Neural crest cell (in vitro differentiated cells): ENCODE measurements around the gene ARMCX4. TPM values are rescaled to one million over a fixed set of nuclear protein-coding genes. Genes with fewer than 3 reads are reported as not detected.

Experiments used
- DNase-seq: peaks from one replicate; pipeline ENCODE4 v3.0.0; 2021; ENCODE audit warnings: low read depth, mixed read lengths, low spot score
- H3K27ac Mint-ChIP-seq: one replicate; pipeline ENCODE4 v1.8.0; 2021; ENCODE audit warnings: mild to moderate bottlenecking, mixed read lengths; ENCODE audit not compliant: unreplicated experiment
- H3K27me3 Mint-ChIP-seq: 2 replicates; pipeline ENCODE4 v1.8.0; 2021; ENCODE audit warnings: low read depth, mild to moderate bottlenecking, mixed read lengths
- H3K36me3 Mint-ChIP-seq: 2 replicates; pipeline ENCODE4 v1.8.0; 2021; ENCODE audit warnings: low read depth, mild to moderate bottlenecking, mixed read lengths
- H3K4me1 Mint-ChIP-seq: 2 replicates; pipeline ENCODE4 v1.8.0; 2021; ENCODE audit warnings: mixed read lengths
- H3K4me3 Mint-ChIP-seq: one replicate; pipeline ENCODE4 v1.8.0; 2021; ENCODE audit warnings: mild to moderate bottlenecking, mixed read lengths
- H3K9me3 Mint-ChIP-seq: 2 replicates; pipeline ENCODE4 v1.8.0; 2021; ENCODE audit warnings: mixed read lengths
- total RNA-seq: library from RNA; stranded (reverse); gene quantifications from 2 replicates; pipeline ENCODE4 v1.2.1, GENCODE V29; 2021
- TF ChIP-seq, protein P1 (sequence below): fragments of 200-600 bp; sonication (generic); conservative IDR thresholded peaks from 2 replicates; pipeline ENCODE4 v1.5.0; 2021; ENCODE audit warnings: antibody characterized with exemption, mild to moderate bottlenecking

Gene ARMCX4
- total RNA-seq, 1 donor from 2014 or later = 24.2 TPM

DNA sequence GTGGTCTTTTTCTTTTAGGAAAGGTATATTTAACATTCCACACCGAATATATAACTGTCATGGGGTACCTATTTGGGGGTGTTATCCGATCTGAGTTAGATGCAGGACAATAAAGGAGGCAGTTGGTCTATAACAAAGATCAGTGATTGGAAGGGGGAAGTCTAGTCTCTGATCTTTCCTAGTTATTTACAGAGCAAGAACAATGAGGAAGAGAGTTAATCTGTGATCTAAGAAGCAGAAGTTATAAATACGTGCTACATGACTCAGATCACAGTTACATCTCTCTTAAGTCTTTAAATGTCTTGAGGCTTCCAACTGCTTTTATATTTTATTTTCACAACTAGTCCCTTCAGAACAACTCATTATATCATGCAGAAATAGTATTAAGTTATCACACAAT, 33.2 kb upstream of the ARMCX4 start:
- H3K36me3 Mint-ChIP-seq = peaks cover 29% of the 10 kb centered on the region
- no peaks in the 10 kb centered on the region for H3K4me1 Mint-ChIP-seq
- TF ChIP-seq, protein P1, sequence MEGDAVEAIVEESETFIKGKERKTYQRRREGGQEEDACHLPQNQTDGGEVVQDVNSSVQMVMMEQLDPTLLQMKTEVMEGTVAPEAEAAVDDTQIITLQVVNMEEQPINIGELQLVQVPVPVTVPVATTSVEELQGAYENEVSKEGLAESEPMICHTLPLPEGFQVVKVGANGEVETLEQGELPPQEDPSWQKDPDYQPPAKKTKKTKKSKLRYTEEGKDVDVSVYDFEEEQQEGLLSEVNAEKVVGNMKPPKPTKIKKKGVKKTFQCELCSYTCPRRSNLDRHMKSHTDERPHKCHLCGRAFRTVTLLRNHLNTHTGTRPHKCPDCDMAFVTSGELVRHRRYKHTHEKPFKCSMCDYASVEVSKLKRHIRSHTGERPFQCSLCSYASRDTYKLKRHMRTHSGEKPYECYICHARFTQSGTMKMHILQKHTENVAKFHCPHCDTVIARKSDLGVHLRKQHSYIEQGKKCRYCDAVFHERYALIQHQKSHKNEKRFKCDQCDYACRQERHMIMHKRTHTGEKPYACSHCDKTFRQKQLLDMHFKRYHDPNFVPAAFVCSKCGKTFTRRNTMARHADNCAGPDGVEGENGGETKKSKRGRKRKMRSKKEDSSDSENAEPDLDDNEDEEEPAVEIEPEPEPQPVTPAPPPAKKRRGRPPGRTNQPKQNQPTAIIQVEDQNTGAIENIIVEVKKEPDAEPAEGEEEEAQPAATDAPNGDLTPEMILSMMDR = no peak
- peaks cover 11% of the 10 kb centered on the region for H3K9me3 Mint-ChIP-seq
- H3K4me3 Mint-ChIP-seq = no peak overlapping the region
- no peak for DNase-seq
- H3K27me3 Mint-ChIP-seq = no peaks in the 10 kb centered on the region
- peak overlapping the region; percentile 45 for H3K27ac Mint-ChIP-seq

- Mint-ChIP-seq H3K9me3 (peaks cover 5% of the 10 kb centered on the region), H3K4me1 (no peaks in the 10 kb centered on the region), H3K4me3 (no peak overlapping the region), H3K27ac (no peak overlapping the region), H3K36me3 (peaks cover 17% of the 10 kb centered on the region), H3K27me3 (no peaks in the 10 kb centered on the region)
- TF ChIP-seq, protein P1 = no peak
- DNase-seq = no peak
Measured at GRCh38 chrX:101460669-101461068, 24.6 kb upstream of the ARMCX4 start.

DNA sequence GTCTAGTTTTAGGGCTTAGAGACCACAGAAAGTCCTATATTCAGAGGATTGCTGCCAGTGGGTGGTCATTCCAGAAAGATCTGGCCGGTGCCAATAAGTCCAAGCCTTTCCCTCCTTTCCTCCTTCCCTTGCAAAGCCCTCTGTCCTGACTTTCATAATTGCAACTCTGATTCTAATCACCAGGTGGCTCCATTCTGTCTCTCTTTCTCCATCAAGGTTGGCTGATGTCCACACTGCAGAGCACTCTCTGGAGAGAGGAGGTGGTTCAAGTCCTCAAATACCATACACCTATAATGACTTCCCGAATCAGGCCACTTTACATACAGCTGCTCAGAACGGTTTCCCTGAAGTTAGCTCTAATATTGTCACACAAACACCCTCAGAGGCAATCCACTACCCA, 22.4 kb upstream of the ARMCX4 start:
- Mint-ChIP-seq H3K9me3 (peaks cover 14% of the 10 kb centered on the region), H3K27me3 (no peaks in the 10 kb centered on the region), H3K4me3 (no peak overlapping the region), H3K4me1 (no peaks in the 10 kb centered on the region), H3K36me3 (peaks cover 23% of the 10 kb centered on the region), H3K27ac (no peak overlapping the region)
- TF ChIP-seq, protein P1 = peak; percentile 39
- DNase-seq = no peak

DNA sequence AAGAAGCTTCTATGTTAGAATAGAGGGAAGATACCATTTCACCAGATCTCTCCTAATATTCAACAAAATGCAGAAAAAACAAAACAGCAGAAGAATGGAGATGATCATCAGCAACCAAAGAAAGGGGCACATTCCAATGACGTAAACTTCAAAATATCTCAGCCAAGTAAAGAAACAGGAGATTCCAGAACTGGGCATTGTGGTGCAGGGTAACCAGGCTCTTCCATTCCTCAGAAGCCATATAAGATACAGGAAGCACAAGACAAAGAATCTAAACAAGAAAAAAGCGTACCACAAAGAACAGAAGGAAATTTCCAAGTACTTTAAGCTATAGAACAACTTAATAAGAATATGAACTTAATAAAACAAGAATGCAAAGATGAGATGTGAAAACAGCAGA, 6.9 kb upstream of the ARMCX4 start:
- Mint-ChIP-seq H3K36me3 (no peaks in the 10 kb centered on the region), H3K9me3 (no peaks in the 10 kb centered on the region), H3K27me3 (no peaks in the 10 kb centered on the region), H3K4me1 (peaks cover 6% of the 10 kb centered on the region), H3K27ac (no peak overlapping the region), H3K4me3 (no peak overlapping the region)
- TF ChIP-seq, protein P1 = no peak
- DNase-seq = no peak

- TF ChIP-seq, protein P1 = no peak
- peaks cover 4% of the 10 kb centered on the region for H3K36me3 Mint-ChIP-seq
- H3K27ac Mint-ChIP-seq = no peak overlapping the region
- H3K4me3 Mint-ChIP-seq = no peak overlapping the region
- no peak for DNase-seq
- no peaks in the 10 kb centered on the region for H3K27me3 Mint-ChIP-seq
- H3K4me1 Mint-ChIP-seq = peaks cover 26% of the 10 kb centered on the region
- H3K9me3 Mint-ChIP-seq = no peaks in the 10 kb centered on the region
Measured at GRCh38 chrX:101482296-101482695, 3.0 kb upstream of the ARMCX4 start.

DNA sequence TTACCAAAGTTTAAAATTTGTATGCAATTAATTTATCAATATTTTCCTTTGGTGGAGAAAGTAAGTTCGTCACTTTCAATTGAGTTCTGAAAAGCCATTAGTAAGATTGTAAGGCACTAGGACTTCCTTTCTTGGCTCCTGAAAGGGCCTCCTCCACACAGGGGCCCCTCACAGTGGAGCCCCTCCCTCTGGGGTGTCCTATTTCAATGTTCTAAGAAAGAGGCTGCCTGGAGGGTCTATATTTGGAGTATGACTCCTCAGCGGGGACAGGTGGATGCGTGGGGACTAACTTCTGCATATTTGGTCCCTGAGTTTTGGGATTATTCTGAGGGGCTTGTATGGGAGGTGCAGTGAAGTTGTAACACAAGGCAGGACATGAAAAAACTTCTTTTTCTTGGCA, 1.6 kb upstream of the ARMCX4 start:
- Mint-ChIP-seq H3K36me3 (peaks cover 14% of the 10 kb centered on the region), H3K4me3 (peak overlapping the region; percentile 79), H3K9me3 (no peaks in the 10 kb centered on the region), H3K4me1 (peaks cover 21% of the 10 kb centered on the region), H3K27ac (no peak overlapping the region), H3K27me3 (no peaks in the 10 kb centered on the region)
- DNase-seq = no peak
- TF ChIP-seq, protein P1 = no peak
